Measurements from ENCODE around the gene FAM193A. TPM values are rescaled to one million over a fixed set of nuclear protein-coding genes. Genes with fewer than 3 reads are reported as not detected.
A peak's percentile ranks its signal among the peaks of the same experiment; 100 is the strongest.

Gene FAM193A
- total RNA-seq, 1 donor from 2014 or later, result 31.4 TPM

DNA sequence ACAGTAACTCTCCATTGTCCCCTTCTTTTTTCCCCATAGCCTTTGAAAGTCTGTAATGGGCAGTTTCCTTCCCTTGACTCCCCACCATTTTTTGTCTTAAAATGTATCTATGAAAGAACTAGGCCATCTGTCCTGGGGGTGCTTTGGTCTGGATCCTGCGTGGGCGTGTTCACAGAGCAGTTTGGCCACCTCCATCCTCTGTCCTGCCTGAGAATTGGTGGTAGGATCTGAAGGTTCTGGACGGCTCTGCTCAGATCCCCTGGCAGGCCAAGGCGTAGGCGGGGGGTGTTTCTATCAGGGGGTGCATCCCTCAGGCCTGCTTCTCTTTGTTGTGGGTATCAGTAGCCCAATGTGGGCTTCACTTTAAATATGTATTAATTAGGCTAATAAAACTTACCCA is 107.1 kb downstream of the FAM193A start:
- Histone ChIP-seq H3K27me3 (no peaks in the 10 kb centered on the region), H3K4me1 (no peaks in the 10 kb centered on the region), H3K27ac (no peak overlapping the region), H3K9me3 (no peaks in the 10 kb centered on the region), H3K36me3 (peaks cover 0 to 42% of the 10 kb centered on the region in 2 donors), H3K4me3 (no peak overlapping the region)
- TF ChIP-seq, protein P1, sequence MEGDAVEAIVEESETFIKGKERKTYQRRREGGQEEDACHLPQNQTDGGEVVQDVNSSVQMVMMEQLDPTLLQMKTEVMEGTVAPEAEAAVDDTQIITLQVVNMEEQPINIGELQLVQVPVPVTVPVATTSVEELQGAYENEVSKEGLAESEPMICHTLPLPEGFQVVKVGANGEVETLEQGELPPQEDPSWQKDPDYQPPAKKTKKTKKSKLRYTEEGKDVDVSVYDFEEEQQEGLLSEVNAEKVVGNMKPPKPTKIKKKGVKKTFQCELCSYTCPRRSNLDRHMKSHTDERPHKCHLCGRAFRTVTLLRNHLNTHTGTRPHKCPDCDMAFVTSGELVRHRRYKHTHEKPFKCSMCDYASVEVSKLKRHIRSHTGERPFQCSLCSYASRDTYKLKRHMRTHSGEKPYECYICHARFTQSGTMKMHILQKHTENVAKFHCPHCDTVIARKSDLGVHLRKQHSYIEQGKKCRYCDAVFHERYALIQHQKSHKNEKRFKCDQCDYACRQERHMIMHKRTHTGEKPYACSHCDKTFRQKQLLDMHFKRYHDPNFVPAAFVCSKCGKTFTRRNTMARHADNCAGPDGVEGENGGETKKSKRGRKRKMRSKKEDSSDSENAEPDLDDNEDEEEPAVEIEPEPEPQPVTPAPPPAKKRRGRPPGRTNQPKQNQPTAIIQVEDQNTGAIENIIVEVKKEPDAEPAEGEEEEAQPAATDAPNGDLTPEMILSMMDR (IDR thresholded peaks at IDR 0.05), result no peak
- TF ChIP-seq POLR2AphosphoS5 (IDR thresholded peaks at IDR 0.05; ENCODE audit: insufficient read depth in 1 of 2, low read depth in 1 of 2) (no peak), POLR2A (IDR thresholded peaks at IDR 0.05) (no peak)
- intact Hi-C loops (cut with DNase I), result no loop called here
- no peak for DNase-seq (ENCODE audit: extremely low spot score in 2 of 2)

DNA sequence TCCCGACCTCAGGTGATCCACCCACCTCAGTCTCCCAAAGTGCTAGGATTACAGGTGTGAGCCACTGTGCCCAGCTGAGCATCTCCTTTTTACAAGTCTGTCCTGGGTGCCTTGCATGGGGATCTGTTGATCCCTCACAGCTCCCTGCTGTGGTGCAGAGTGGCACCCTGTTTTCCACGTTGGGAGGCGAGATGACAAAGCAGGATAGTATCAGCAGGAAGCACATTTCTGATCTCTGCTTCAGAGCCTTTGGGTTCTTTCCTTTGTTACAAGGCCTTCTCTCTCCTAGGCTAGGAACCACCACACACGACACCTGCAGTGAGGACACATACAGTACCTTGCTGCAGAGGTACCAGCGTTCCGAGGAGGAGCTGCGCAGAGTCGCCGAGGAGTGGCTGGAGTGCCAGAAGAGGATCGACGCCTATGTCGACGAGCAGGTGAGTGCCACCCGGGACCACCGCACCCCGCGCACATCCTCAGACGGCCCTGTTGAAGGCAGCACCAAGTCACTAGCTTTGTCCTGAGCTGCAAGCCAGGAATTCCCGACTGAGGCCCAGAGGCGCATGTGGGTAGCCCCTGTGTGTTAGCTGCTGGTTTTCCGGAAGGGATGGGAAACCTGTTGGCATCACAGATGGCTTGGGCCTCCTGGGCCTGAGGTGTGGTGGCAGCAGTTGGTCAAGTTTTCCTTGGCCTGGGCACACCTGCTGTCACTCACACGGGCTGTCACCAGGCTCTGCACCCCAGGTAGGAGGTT is 110.1 kb downstream of the FAM193A start:
- H3K36me3 ChIP-seq, result peaks cover 0 to 48% of the 10 kb centered on the region in 2 donors
- H3K4me3 ChIP-seq, result no peak overlapping the region
- intact Hi-C loops (cut with DNase I), result no loop called here
- no peaks in the 10 kb centered on the region for H3K9me3 ChIP-seq
- peak in 1 of 2 donors; percentile 15 for TF ChIP-seq POLR2AphosphoS5 (IDR thresholded peaks at IDR 0.05; ENCODE audit: insufficient read depth in 1 of 2, low read depth in 1 of 2)
- no peak for TF ChIP-seq POLR2A (IDR thresholded peaks at IDR 0.05)
- no peak overlapping the region for H3K27ac ChIP-seq
- H3K4me1 ChIP-seq, result no peaks in the 10 kb centered on the region
- no peaks in the 10 kb centered on the region for H3K27me3 ChIP-seq
- DNase-seq (ENCODE audit: extremely low spot score in 2 of 2), result no peak

DNA sequence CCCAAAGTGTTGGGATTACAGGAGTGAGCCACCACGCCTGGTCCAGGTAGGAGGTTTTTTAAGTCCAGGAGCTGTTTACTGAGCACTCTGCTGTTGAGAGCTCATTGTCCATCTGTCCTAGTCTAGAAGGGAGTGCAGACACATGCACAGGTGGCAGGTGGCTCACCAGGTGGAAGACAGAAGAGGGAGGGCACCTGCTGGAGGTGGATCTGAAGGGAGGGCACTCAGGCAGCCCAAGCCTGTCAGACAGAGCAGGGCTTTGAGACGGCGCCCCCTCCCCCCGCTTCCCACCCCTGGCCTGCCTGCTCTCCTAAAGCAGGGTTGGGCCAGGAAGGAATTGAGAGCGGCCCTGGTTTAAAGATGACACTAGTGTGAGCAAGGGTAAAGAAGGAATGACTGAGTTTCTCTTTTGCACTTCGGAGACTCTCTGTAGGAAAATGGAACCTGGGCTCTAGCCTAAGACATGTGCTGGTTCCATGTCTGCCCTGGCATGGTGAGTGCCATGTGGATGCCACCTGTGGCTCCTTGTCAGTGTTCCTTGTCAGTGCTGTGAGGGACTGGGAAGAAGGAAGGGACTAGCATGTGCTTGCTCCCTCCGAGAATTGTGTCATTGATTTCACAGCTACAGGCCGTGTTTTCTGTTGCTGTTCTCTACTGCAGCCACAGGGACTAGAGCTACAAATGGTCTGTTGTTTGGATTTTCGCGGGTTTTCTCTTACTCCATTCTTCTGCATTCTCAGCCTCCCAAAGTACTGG is 111.1 kb downstream of the FAM193A start:
- Histone ChIP-seq H3K27ac (no peak overlapping the region), H3K9me3 (no peaks in the 10 kb centered on the region), H3K27me3 (no peaks in the 10 kb centered on the region), H3K4me1 (no peaks in the 10 kb centered on the region), H3K36me3 (peaks cover 0 to 48% of the 10 kb centered on the region in 2 donors), H3K4me3 (no peak overlapping the region)
- no peak for TF ChIP-seq POLR2A (IDR thresholded peaks at IDR 0.05)
- TF ChIP-seq, protein P1 (IDR thresholded peaks at IDR 0.05), result no peak
- DNase-seq (ENCODE audit: extremely low spot score in 2 of 2), result no peak
- intact Hi-C loops (cut with DNase I), result no loop called here

DNA sequence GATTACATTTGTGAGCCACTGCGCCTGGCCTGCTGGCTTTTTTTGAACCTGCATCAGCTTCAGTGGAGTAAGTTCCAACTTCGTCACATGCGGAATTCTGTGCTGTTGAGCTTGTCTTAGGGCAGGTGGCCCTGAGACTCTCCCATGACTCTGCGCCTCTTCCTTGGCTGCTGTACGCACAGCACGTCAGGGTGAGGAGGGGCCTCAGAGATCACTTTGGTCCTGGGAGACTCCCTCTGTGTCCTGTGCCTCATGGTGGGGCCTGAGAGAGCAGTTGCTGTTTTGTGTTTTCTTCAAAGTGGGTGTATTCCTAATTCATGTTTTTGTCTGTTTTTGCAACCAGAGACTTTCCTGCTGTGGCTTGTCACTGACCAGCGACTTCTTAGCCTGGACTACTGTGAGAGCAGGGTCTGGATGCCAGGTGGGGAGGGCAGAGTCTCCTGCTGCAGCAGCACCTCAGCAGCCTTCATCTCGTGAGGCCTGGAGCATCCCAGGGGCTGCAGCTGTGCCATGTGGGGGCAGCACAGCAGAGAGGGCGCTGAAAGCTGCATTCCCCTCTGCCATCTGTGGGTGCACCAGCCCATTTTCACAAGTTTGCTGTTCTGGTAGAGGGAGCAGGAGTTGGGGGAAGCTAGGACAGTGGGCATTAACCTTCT is 111.8 kb downstream of the FAM193A start:
- TF ChIP-seq POLR2A (IDR thresholded peaks at IDR 0.05), result no peak
- TF ChIP-seq POLR2AphosphoS5 (IDR thresholded peaks at IDR 0.05; ENCODE audit: insufficient read depth in 1 of 2, low read depth in 1 of 2), result no peak
- TF ChIP-seq, protein P1 (IDR thresholded peaks at IDR 0.05), result no peak
- Histone ChIP-seq H3K4me3 (no peak overlapping the region), H3K4me1 (no peaks in the 10 kb centered on the region), H3K27me3 (no peaks in the 10 kb centered on the region), H3K36me3 (peaks cover 0 to 48% of the 10 kb centered on the region in 2 donors), H3K9me3 (no peaks in the 10 kb centered on the region), H3K27ac (no peak overlapping the region)
- intact Hi-C loops (cut with DNase I), result no loop called here
- DNase-seq (ENCODE audit: extremely low spot score in 2 of 2), result no peak

DNA sequence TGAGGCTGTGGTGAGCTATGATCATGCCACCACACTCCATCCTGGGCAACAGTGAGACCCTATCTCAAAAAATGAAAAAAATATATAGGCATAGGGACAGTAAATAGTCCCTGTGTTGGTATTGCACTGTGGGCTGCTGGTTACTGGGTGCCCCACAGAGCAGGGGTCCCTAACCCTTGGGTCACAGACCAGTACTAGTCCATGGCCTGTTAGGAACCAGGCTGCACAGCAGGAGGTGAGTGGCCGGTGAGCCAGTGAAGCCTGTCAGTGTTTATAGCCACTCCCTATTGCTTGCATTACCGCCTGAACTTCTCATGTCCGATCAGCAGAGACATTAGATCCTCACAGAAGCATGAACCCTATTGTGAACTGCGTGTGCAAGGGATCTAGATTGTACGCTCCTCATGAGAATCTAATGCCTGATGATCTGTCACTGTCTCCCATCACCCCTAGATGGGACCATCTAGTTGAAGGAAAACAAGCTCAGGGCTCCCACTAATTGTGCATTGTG is 113.2 kb downstream of the FAM193A start:
- TF ChIP-seq POLR2A (IDR thresholded peaks at IDR 0.05), result no peak
- peaks cover 0 to 48% of the 10 kb centered on the region in 2 donors for H3K36me3 ChIP-seq
- no peaks in the 10 kb centered on the region for H3K4me1 ChIP-seq
- DNase-seq (ENCODE audit: extremely low spot score in 2 of 2), result no peak
- H3K27ac ChIP-seq, result no peak overlapping the region
- no peaks in the 10 kb centered on the region for H3K9me3 ChIP-seq
- H3K27me3 ChIP-seq, result no peaks in the 10 kb centered on the region
- intact Hi-C loops (cut with DNase I), result no loop called here
- H3K4me3 ChIP-seq, result no peak overlapping the region
